ENCODE results near the gene XPO6. TPM values are rescaled to one million over a fixed set of nuclear protein-coding genes. Genes with fewer than 3 reads are reported as not detected.

XPO6 gene
- polyA plus RNA-seq, 1 of the 3 experiments (the other 2 are of a cell fraction), result 97.1 TPM

GRCh38 chr16:28185696-28186095 is 26.1 kb downstream of the XPO6 start:
- Histone ChIP-seq H3K4me3 (ENCODE audit: low read depth in 2 of 2, low read length in 1 of 2) (no peak overlapping the region), H3K79me2 (ENCODE audit: insufficient read depth) (peaks cover 96% of the 10 kb centered on the region), H2AFZ (ENCODE audit: low read depth) (no peak overlapping the region), H4K20me1 (ENCODE audit: insufficient read depth) (peaks cover 80% of the 10 kb centered on the region), H3K27me3 (ENCODE audit: insufficient read depth) (no peaks in the 10 kb centered on the region), H3F3A (replicated peaks; ENCODE audit: insufficient read depth) (peaks cover 12% of the 10 kb centered on the region), H3K9me3 (peaks cover 5% of the 10 kb centered on the region; the same call in 1 of the 2 replicates), H3K36me3 (replicated peaks in 1 of 2; ENCODE audit: control insufficient read depth in 1 of 2, insufficient read depth in 2 of 2, low read length in 1 of 2) (peaks cover 7 to 8% of the 10 kb centered on the region in 2 experiments), H3K4me2 (no peak overlapping the region), H3K27ac (ENCODE audit: low read depth in 2 of 2, low read length in 1 of 2) (no peak overlapping the region), H3K4me1 (ENCODE audit: control insufficient read depth in 1 of 2, insufficient read depth in 2 of 2, low read depth in 1 of 2, low read length in 1 of 2) (peaks cover 8 to 52% of the 10 kb centered on the region in 2 experiments), H3K9ac (no peak overlapping the region), H3K9me2 (no peaks in the 10 kb centered on the region)
- 100% methylated on average over 1 of the region's 1 CpG for WGBS (ENCODE audit: low lambda C conversion rate)
- ChIA-PET CTCF (no interaction called here), POLR2A (no interaction called here)
- TF ChIP-seq FOSL2 (IDR thresholded peaks at IDR 0.05; ENCODE audit: borderline replicate concordance, low read depth) (no peak), SMC3 (IDR thresholded peaks at IDR 0.05; ENCODE audit: low read depth, low read length) (no peak), CHD2 (IDR thresholded peaks at IDR 0.05; ENCODE audit: low read length, partially characterized antibody) (no peak), TEAD4 (IDR thresholded peaks at IDR 0.05; ENCODE audit: borderline replicate concordance, insufficient read depth) (no peak), ZBTB33 (IDR thresholded peaks at IDR 0.05; ENCODE audit: borderline replicate concordance, low read depth) (no peak), USF2 (IDR thresholded peaks at IDR 0.05; ENCODE audit: borderline replicate concordance, low read depth, low read length) (no peak), PBX3 (IDR thresholded peaks at IDR 0.05) (no peak), GABPA (IDR thresholded peaks at IDR 0.05; ENCODE audit: low read depth) (no peak), RXRA (IDR thresholded peaks at IDR 0.05; ENCODE audit: borderline replicate concordance, low read depth) (no peak), TCF12 (IDR thresholded peaks at IDR 0.05) (no peak), FOXJ3 (CRISPR knock-in tag; IDR thresholded peaks at IDR 0.05) (no peak), TAF1 (IDR thresholded peaks at IDR 0.05; ENCODE audit: borderline replicate concordance, low read depth, low read length) (no peak), POLR2AphosphoS5 (IDR thresholded peaks at IDR 0.05; ENCODE audit: low read depth, low read length) (no peak), NRF1 (IDR thresholded peaks at IDR 0.05; ENCODE audit: low read depth, low read length) (no peak), FOXM1 (IDR thresholded peaks at IDR 0.05; ENCODE audit: low read depth) (no peak), GATA2 (CRISPR knock-in tag; IDR thresholded peaks at IDR 0.05) (no peak), ELF1 (IDR thresholded peaks at IDR 0.05) (no peak), RFX5 (IDR thresholded peaks at IDR 0.05; ENCODE audit: low read length) (no peak)
- TF ChIP-seq, protein P1, sequence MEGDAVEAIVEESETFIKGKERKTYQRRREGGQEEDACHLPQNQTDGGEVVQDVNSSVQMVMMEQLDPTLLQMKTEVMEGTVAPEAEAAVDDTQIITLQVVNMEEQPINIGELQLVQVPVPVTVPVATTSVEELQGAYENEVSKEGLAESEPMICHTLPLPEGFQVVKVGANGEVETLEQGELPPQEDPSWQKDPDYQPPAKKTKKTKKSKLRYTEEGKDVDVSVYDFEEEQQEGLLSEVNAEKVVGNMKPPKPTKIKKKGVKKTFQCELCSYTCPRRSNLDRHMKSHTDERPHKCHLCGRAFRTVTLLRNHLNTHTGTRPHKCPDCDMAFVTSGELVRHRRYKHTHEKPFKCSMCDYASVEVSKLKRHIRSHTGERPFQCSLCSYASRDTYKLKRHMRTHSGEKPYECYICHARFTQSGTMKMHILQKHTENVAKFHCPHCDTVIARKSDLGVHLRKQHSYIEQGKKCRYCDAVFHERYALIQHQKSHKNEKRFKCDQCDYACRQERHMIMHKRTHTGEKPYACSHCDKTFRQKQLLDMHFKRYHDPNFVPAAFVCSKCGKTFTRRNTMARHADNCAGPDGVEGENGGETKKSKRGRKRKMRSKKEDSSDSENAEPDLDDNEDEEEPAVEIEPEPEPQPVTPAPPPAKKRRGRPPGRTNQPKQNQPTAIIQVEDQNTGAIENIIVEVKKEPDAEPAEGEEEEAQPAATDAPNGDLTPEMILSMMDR (IDR thresholded peaks at IDR 0.05), result no peak
- TF ChIP-seq, protein P2, sequence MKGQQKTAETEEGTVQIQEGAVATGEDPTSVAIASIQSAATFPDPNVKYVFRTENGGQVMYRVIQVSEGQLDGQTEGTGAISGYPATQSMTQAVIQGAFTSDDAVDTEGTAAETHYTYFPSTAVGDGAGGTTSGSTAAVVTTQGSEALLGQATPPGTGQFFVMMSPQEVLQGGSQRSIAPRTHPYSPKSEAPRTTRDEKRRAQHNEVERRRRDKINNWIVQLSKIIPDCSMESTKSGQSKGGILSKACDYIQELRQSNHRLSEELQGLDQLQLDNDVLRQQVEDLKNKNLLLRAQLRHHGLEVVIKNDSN (IDR thresholded peaks at IDR 0.05; ENCODE audit: borderline replicate concordance, low read depth), result no peak
- no peak for DNase-seq
